ENCODE measurements around the gene EDC4. TPM values are rescaled to one million over a fixed set of nuclear protein-coding genes. Genes with fewer than 3 reads are reported as not detected.

EDC4 gene
- total and polyA plus RNA-seq, 2 of the 13 experiments (the other 11 are each of a cell fraction or from before 2014, with no cell fraction given): 51.4 to 59.1 TPM

GRCh38 chr16:67842509-67843342 lies 30.1 kb upstream of the EDC4 start (continued):
- TF ChIP-seq THRA (CRISPR knock-in tag; IDR thresholded peaks at IDR 0.05; ENCODE audit: borderline replicate concordance): peak; percentile 7; the same call in 1 of the 2 replicates
- TF ChIP-seq KDM5B (CRISPR knock-in tag; IDR thresholded peaks at IDR 0.05; ENCODE audit: borderline replicate concordance): peak; percentile 81
- TF ChIP-seq SNAI1 (CRISPR knock-in tag; IDR thresholded peaks at IDR 0.05; ENCODE audit: borderline replicate concordance): peak; percentile 71; the same call in 1 of the 2 replicates
- TF ChIP-seq ZSCAN22 (CRISPR knock-in tag; IDR thresholded peaks at IDR 0.05): no peak
- 0 out of 2 replicates have a peak, but pooled peaks have one; percentile 17 for TF ChIP-seq MIER3 (CRISPR knock-in tag; IDR thresholded peaks at IDR 0.05; ENCODE audit: borderline replicate concordance)
- no peak; the same call in 1 of the 2 replicates for TF ChIP-seq ZNF574 (CRISPR knock-in tag; IDR thresholded peaks at IDR 0.05)
- peak; percentile 54 for TF ChIP-seq ONECUT2 (CRISPR knock-in tag; IDR thresholded peaks at IDR 0.05)
- TF ChIP-seq BORCS8-MEF2B (CRISPR knock-in tag; IDR thresholded peaks at IDR 0.05): no peak; the same call in 1 of the 2 replicates
- TF ChIP-seq AKAP8 (CRISPR knock-in tag; IDR thresholded peaks at IDR 0.05): 0 out of 2 replicates have a peak, but pooled peaks have one; percentile 26
- peak; percentile 67 for TF ChIP-seq FOXO1 (CRISPR knock-in tag; IDR thresholded peaks at IDR 0.05)
- peak; percentile 64; the same call in 1 of the 2 replicates for TF ChIP-seq ZMYM2 (CRISPR knock-in tag; IDR thresholded peaks at IDR 0.05)
- TF ChIP-seq ZNF576 (CRISPR knock-in tag; IDR thresholded peaks at IDR 0.05): no peak
- TF ChIP-seq MAZ (IDR thresholded peaks at IDR 0.05; ENCODE audit: borderline replicate concordance, low read depth, low read length): no peak
- peak; percentile 6; the same call in 1 of the 2 replicates for TF ChIP-seq MAZ (CRISPR knock-in tag; IDR thresholded peaks at IDR 0.05; ENCODE audit: low read depth)
- no peak for TF ChIP-seq BCLAF1 (IDR thresholded peaks at IDR 0.05)
- TF ChIP-seq LCORL (IDR thresholded peaks at IDR 0.05): no peak
- TF ChIP-seq LCORL (CRISPR knock-in tag; IDR thresholded peaks at IDR 0.05): peak; percentile 81
- no peak for TF ChIP-seq ZNF883 (CRISPR knock-in tag; IDR thresholded peaks at IDR 0.05; ENCODE audit: not compliant biosample characterization)
- peak; percentile 58; the same call in 1 of the 2 replicates for TF ChIP-seq SAFB2 (CRISPR knock-in tag; IDR thresholded peaks at IDR 0.05; ENCODE audit: borderline replicate concordance, low read depth)
- TF ChIP-seq MTA1 (CRISPR knock-in tag; IDR thresholded peaks at IDR 0.05; ENCODE audit: borderline replicate concordance): peak; percentile 79; the same call in 1 of the 2 replicates
- TF ChIP-seq ZNF383 (CRISPR knock-in tag; IDR thresholded peaks at IDR 0.05; ENCODE audit: borderline replicate concordance): no peak
